GM19025 (cell line): ENCODE results near the gene PHC3.
"Not testable (repeated sequence)": the region's sequence is repeated elsewhere in the genome, so short reads cannot be mapped to it uniquely, and the experiment has no call there.

ENCODE experiments used
- ATAC-seq: cut with Tn5 transposase; IDR thresholded peaks from one replicate; pipeline ENCODE4 v1.9.1; 2021; ENCODE audit warnings: mild to moderate bottlenecking, low read depth, moderate library complexity; ENCODE audit not compliant: unreplicated experiment

The PHC3 gene

GRCh38 chr3:170180908-170181885 lies at the start of gene PHC3:
Gene PHC3, minus strand, starts transcription at chr3:170181733. Its CDS starts 18 bp downstream, at chr3:170181715.
- ATAC-seq, result peak; percentile 65

- no peak for ATAC-seq
These were observed 46.7 kb upstream of the PHC3 start for GRCh38 chr3:170228093-170228766.

GRCh38 chr3:170226426-170226960 lies 45.0 kb upstream of the PHC3 start:
- ATAC-seq, result no peak

- ATAC-seq, result no peak
These were observed 43.6 kb upstream of the PHC3 start for GRCh38 chr3:170225166-170225565.

GRCh38 chr3:170222647-170223541 lies 41.4 kb upstream of the PHC3 start:
- ATAC-seq, result peak; percentile 37

- peak; percentile 97 for ATAC-seq
These were observed 40.6 kb upstream of the PHC3 start, which contains the start of gene PRKCI for GRCh38 chr3:170221924-170222646. Gene PRKCI, plus strand, starts transcription at chr3:170222424. Its CDS starts 246 bp downstream, at chr3:170222670.

GRCh38 chr3:170220871-170221270 lies 39.3 kb upstream of the PHC3 start:
- ATAC-seq, result no peak

- no peak for ATAC-seq
These were observed 38.3 kb upstream of the PHC3 start for GRCh38 chr3:170219850-170220249.

- no peak for ATAC-seq
These were observed 30.1 kb upstream of the PHC3 start for GRCh38 chr3:170211668-170212067.

GRCh38 chr3:170207717-170208116 lies 26.2 kb upstream of the PHC3 start:
- no peak for ATAC-seq

- ATAC-seq, result not testable (repeated sequence)
These were observed 24.7 kb upstream of the PHC3 start for GRCh38 chr3:170206164-170206762.

- ATAC-seq, result no peak
These were observed 23.8 kb upstream of the PHC3 start for GRCh38 chr3:170205302-170205701.

- no peak for ATAC-seq
These were observed 23.0 kb upstream of the PHC3 start for GRCh38 chr3:170204509-170204908.

GRCh38 chr3:170204023-170204472 lies 22.5 kb upstream of the PHC3 start:
- no peak for ATAC-seq

GRCh38 chr3:170203457-170203856 lies 21.9 kb upstream of the PHC3 start:
- no peak for ATAC-seq

GRCh38 chr3:170201527-170201926 lies 20.0 kb upstream of the PHC3 start:
- no peak for ATAC-seq

GRCh38 chr3:170200987-170201386 lies 19.5 kb upstream of the PHC3 start:
- no peak for ATAC-seq

- ATAC-seq, result no peak
These were observed 15.3 kb upstream of the PHC3 start for GRCh38 chr3:170196833-170197232.

- ATAC-seq, result not testable (repeated sequence)
These were observed 14.2 kb upstream of the PHC3 start for GRCh38 chr3:170195759-170196158.
